ENCODE data around the gene KRT38.

Gene KRT38

DNA sequence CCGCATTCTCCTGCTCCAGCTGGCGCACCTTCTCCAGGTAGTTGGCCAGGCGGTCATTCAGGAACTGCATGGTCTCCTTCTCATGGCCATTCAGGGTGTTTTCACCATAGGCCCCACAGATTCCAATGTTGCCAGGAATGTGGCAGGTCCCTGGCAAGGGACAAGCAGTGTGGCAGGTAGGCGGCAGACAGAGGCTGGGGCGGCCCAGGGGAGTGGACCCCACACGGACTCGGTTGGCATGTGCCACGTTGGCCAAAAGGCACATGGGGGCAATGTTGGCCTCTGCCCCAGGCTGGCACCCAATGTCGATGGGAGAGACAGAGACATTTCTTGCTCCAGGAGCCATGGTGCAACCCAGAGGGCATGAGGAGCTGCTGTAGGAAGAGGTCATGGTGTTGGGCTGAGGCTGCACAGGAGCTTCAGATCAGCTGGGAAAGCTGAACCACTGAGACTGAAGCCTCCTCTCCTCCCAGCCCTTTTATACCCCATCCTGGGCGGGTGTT lies at the start of gene KRT38:
KRT38 (minus strand) TSS at position 453 of the 503 bp plus-strand sequence; CDS start at position 391, 62 bp downstream.
- no peak for DNase-seq

- DNase-seq, result no peak
These were observed 48.7 kb upstream of the KRT38 start, which contains the start of gene KRT36 for GRCh38 chr17:41489531-41489930. Gene KRT36 (minus strand): TSS chr17:41489910. CDS start chr17:41489864, 46 bp downstream.

- peak in 1 of 2 experiments; percentile 12 for DNase-seq
These were observed 46.2 kb upstream of the KRT38 start for GRCh38 chr17:41486809-41487530.

DNA sequence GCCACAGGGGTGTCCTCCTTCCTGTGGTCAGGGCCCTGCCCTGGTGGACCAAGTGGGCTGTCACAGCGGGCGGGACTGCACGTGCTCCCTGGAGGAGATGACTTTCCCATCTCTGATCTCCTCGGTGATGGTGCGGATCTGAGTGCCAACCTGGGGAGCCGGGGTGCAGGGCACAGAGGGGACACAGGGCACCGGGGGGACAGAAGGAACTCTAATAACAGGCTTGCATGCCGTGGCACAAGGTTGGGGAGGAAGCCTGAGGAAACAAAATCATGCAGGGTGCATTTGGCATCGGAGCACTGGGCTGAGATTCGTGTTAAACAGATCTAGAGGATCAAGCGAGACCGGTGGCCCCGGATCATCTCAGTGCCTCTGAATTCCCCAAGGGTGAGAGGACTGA lies 45.5 kb upstream of the KRT38 start:
- no peak for DNase-seq

GRCh38 chr17:41484920-41485904 lies 44.4 kb upstream of the KRT38 start:
- DNase-seq, result no peak

- no peak for DNase-seq
These were observed 43.4 kb upstream of the KRT38 start for GRCh38 chr17:41483991-41484826.

- DNase-seq, result no peak
These were observed 42.7 kb upstream of the KRT38 start for GRCh38 chr17:41483531-41483930.

- no peak for DNase-seq
These were observed 40.3 kb upstream of the KRT38 start, which contains the start of gene KRT35 for GRCh38 chr17:41481036-41481435. Gene KRT35 (minus strand): TSS chr17:41481151. CDS start chr17:41481097, 54 bp downstream.

- DNase-seq, result no peak
These were observed 39.8 kb upstream of the KRT38 start for GRCh38 chr17:41480581-41480980.

- no peak for DNase-seq
These were observed 39.4 kb upstream of the KRT38 start for GRCh38 chr17:41480136-41480535.

DNA sequence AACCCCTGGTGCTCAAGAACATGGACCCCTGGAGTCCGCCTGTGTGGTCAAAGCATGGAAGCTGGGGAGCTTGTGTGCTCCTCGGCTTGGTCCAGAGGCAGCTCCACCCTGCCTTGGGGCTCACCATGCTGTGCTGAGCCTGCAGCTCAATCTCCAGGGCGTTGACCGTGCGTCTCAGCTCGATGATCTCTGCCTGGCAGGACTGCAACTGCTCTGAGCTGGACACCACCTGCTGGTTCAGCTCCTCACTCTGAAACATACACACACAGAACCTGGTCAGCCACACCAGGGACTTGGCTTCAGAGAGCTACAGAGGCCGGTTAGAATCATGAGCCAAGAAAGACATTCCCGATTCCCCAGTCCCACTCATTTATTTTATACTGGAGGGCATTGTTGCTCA lies 37.5 kb upstream of the KRT38 start:
- DNase-seq, result no peak

GRCh38 chr17:41476866-41477815 lies 36.4 kb upstream of the KRT38 start:
- DNase-seq, result no peak

GRCh38 chr17:41475421-41475820 lies 34.6 kb upstream of the KRT38 start:
- no peak for DNase-seq

DNA sequence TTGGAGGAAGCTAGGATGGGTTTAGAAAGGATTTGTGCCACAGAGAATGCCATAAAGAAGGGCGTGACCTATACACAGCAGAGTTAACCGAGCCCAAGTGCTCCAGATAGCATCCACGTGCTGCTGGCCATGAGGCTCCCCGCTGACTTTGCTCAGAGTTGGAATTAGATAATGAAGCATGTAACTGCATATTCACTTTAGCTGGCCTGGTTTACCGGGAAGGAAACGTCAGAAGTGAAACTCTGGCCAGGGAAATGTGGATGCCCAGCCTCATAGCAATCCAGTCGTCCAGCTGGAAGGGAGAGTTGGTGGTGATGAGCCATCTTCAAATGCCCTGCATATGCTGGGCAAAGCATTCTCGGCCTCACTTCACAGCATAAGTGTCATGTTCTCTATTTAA lies 34.1 kb upstream of the KRT38 start:
- no peak for DNase-seq

DNA sequence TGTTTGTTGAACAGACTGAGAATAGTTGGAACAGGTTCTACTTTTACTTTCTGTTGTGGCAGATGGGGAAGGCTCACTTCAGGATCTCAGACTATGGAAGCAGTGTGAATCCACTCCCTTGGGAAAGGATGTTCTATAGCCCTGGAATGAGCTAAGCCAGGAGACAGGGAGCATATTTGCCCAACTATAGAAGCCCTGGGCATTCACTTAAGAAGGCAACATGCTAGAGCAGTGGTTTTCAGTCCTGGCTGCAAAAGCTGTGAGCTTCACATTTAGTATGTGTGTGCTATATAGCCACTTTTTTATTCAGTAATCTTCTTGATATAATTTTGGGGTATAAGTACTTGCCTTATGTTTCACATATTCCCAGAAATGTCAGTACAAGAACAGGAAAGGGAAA lies 27.6 kb upstream of the KRT38 start:
- DNase-seq, result no peak

- DNase-seq, result no peak
These were observed 26.8 kb upstream of the KRT38 start for GRCh38 chr17:41467561-41467960.

DNA sequence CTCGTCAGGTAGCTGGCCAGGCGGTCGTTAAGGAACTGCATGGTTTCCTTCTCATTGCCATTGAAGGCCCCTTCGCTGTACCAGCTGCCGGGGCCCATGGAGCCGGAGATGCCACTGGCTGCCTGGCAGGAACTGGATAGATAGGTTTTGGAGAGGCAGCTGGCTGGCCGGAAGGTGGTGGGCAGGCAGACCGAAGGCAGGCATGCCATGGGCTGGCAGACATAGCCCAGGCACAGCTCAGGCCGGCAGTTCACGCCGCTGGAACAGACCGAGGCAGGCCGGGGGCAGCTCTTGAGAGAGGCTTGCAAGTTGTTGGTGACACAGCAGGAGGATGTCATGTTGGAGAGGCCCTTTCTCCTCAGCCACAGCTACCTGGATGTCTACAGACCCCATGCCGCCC lies 26.2 kb upstream of the KRT38 start, which contains the start of gene KRT32:
KRT32 (minus strand) TSS at position 399 of the 400 bp plus-strand sequence; CDS start at position 338, 61 bp downstream.
- DNase-seq, result no peak

- DNase-seq, result no peak
These were observed 23.9 kb upstream of the KRT38 start for GRCh38 chr17:41464682-41465081.

DNA sequence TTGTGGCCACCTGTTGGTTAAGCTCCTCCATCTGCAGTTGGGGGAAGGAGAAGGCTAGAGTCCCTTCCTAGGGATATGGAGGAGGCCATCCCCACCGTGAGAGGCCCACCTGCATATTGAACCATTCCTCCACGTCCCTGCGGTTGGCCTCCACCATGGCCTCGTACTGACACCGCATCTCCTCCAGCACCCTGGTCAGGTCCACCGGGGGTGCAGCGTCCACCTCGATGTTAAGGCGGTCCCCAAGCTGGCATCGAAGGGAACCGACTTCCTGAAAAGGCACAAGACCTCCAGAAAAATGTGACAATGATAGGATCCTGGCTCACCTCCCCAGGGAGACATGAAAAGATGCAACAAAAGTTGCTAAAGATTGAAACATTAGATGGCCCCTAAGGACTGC lies 23.4 kb upstream of the KRT38 start:
- DNase-seq, result no peak

DNA sequence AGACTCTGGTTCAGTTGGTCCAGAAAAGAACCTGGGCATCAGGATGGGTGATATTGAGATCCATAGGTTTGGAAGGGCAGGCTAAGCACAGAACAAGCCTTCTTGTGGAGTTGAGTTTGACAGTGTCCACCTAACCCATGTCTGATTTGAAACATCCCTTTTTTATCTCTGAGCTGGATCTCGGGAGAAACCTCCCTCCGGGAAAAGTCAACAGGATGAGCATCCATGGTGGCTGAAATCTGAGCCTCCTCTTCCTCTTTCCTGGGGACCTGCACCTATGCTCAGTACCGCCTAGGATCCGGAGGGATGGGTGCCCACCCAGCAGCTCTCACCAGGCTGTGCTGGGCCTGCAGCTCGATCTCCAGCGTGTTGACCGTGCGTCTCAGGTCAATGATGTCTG lies 23.0 kb upstream of the KRT38 start:
- DNase-seq, result no peak

- DNase-seq, result no peak
These were observed 21.9 kb upstream of the KRT38 start for GRCh38 chr17:41462705-41463104.
